Upper lobe of right lung (tissue), 1 donor: Measurements from ENCODE around the gene KCTD1. TPM values are rescaled to one million over a fixed set of nuclear protein-coding genes. Genes with fewer than 3 reads are reported as not detected.

ENCODE experiments used
- ATAC-seq: fragments of 200-7000 bp; cut with Tn5 transposase; one replicate; pipeline ENCODE4 v1.9.1; 2020; ENCODE audit warnings: mild to moderate bottlenecking, moderate library complexity
- DNase-seq: peaks from one replicate; pipeline ENCODE4 v3.0.0-alpha.2; 2020
- H3K27ac ChIP-seq: fragments of 200-600 bp; one replicate; pipeline ENCODE4 v1.8.0; 2022
- H3K27me3 ChIP-seq: fragments of 200-600 bp; one replicate; pipeline ENCODE4 v1.8.0; 2022; ENCODE audit warnings: mild to moderate bottlenecking
- H3K36me3 ChIP-seq: fragments of 200-600 bp; one replicate; pipeline ENCODE4 v1.8.0; 2022
- H3K4me1 ChIP-seq: fragments of 200-600 bp; one replicate; pipeline ENCODE4 v1.8.0; 2022
- H3K4me3 ChIP-seq: fragments of 200-600 bp; one replicate; pipeline ENCODE4 v1.8.0; 2022; ENCODE audit warnings: mild to moderate bottlenecking
- H3K9me3 ChIP-seq: fragments of 200-600 bp; one replicate; pipeline ENCODE4 v1.8.0; 2022
- intact Hi-C: fragments of 100-400 bp; cut with DNase I; formaldehyde crosslinking; loops from one replicate; pipeline ENCODE4 v1.11.0; 2022
- total RNA-seq: library from RNA; stranded (reverse); fragmentation: NEBNext Ultra II Directional; extraction: Animal tissue kit (Norgen Biotek cat#: 25700); gene quantifications from one replicate; pipeline ENCODE4 v1.2.1, GENCODE V29; 2021
- TF ChIP-seq, protein P1 (sequence below): fragments of 200-600 bp; IDR thresholded peaks from one replicate; pipeline ENCODE4 v1.8.0; 2022; ENCODE audit warnings: antibody characterized with exemption
- donor health status: DM: no; HTN: yes; CAD: no; lungs with severe emphysema.

Gene KCTD1
- total RNA-seq, 1 donor from 2014 or later: 9.8 TPM

DNA sequence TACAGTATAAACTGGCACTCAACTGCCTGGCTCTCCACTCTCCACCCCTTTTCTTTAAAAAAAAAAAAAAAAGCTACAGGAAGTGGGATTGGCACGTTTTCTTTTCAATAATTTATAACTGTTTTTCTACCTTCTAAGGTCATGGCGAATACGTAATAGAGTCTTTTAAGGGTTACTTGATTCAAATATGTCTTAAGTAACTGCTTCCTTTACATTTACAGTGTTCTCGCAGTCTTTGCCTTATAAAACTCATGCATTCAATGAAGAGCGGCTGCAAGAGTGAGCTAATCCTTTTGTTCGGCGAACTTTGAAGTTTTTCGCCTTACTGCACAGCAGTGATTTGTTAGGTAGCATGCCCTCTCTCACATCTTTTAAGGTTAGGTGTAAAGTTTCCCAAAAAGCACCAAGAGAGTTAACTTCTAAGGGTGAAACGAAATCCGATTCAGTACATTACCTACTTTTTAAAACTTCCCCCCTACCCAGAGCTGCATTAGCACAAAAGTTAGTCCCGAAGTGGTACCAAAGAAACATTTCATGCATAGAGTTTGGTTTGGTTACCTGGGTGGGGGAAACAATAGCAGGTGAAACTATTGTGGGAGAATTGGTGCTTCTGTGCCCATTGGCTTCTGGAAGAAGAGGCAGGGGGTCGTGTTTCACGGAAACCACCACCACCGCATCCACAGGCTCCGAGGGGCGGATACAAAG lies 2.0 kb downstream of the KCTD1 start:
- Histone ChIP-seq H3K27ac (no peak overlapping the region), H3K9me3 (no peaks in the 10 kb centered on the region), H3K36me3 (no peaks in the 10 kb centered on the region), H3K27me3 (peaks cover 14% of the 10 kb centered on the region), H3K4me1 (peaks cover 29% of the 10 kb centered on the region), H3K4me3 (no peak overlapping the region)
- DNase-seq (no peak), ATAC-seq (no peak)
- intact Hi-C loops: no loop called here
- TF ChIP-seq, protein P1, sequence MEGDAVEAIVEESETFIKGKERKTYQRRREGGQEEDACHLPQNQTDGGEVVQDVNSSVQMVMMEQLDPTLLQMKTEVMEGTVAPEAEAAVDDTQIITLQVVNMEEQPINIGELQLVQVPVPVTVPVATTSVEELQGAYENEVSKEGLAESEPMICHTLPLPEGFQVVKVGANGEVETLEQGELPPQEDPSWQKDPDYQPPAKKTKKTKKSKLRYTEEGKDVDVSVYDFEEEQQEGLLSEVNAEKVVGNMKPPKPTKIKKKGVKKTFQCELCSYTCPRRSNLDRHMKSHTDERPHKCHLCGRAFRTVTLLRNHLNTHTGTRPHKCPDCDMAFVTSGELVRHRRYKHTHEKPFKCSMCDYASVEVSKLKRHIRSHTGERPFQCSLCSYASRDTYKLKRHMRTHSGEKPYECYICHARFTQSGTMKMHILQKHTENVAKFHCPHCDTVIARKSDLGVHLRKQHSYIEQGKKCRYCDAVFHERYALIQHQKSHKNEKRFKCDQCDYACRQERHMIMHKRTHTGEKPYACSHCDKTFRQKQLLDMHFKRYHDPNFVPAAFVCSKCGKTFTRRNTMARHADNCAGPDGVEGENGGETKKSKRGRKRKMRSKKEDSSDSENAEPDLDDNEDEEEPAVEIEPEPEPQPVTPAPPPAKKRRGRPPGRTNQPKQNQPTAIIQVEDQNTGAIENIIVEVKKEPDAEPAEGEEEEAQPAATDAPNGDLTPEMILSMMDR: no peak

DNA sequence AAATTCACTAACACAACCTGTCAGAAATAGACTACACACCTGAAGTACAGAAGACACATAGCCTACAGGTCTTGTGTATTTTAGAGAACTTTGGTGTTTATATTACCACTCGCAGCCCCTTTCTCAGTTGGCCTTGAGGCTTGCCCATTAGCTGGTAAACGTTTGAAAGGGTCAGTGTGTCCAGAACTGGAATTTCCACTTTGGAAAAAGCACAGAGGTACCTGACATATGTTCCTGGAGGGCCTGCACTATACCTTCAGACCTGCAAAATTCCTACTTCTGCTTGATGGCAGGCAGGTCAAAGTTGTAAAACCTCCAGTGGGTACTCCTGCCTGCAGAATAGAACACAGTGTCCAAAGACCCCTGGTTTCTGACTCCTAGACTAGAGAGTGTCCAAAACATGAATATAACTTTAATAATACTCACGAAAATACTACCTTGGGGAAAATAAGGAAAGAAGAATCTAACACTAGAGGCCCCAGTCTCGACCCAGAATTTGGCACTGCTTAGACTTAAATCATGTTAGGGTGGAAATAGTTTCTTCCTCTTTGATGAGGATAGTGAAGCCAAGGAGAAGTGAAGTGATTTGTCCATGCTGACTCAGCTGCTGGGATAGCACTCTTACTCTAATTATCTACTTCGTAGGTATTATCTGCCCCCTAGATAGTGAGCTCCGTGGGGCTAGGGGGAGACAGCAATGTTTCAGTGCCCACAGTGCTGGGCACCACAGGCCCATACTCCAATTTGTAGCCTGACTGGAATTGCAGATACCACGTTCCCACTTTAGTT lies 2.8 kb downstream of the KCTD1 start:
- peaks cover 23% of the 10 kb centered on the region for H3K4me1 ChIP-seq
- no peaks in the 10 kb centered on the region for H3K36me3 ChIP-seq
- H3K27me3 ChIP-seq: peaks cover 6% of the 10 kb centered on the region
- H3K27ac ChIP-seq: no peak overlapping the region
- TF ChIP-seq, protein P1: no peak
- ATAC-seq (no peak), DNase-seq (no peak)
- H3K4me3 ChIP-seq: no peak overlapping the region
- intact Hi-C loops: no loop called here
- no peaks in the 10 kb centered on the region for H3K9me3 ChIP-seq

DNA sequence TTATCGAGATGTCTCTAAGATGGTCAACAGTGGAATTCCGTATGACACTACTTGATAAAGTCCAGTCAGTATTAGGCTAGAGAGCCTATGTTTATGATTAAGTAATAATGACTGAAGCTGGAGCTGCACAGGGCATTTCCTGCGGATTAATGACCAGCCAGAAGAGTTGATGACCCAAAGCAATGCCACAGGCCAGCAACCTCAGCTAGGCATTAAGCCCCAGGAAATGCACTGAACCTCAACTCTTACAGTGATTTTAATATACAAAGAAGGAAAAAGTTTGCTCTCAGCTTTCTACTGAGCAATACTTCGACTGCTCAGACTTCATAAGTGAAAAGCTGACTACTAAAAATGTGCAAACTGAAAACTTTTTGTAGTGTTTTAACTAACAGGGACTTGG lies 3.9 kb downstream of the KCTD1 start:
- ATAC-seq (no peak), DNase-seq (no peak)
- no peak overlapping the region for H3K4me3 ChIP-seq
- intact Hi-C loops: no loop called here
- TF ChIP-seq, protein P1: no peak
- H3K27me3 ChIP-seq: no peaks in the 10 kb centered on the region
- H3K36me3 ChIP-seq: no peaks in the 10 kb centered on the region
- no peaks in the 10 kb centered on the region for H3K9me3 ChIP-seq
- H3K27ac ChIP-seq: no peak overlapping the region
- peaks cover 17% of the 10 kb centered on the region for H3K4me1 ChIP-seq

DNA sequence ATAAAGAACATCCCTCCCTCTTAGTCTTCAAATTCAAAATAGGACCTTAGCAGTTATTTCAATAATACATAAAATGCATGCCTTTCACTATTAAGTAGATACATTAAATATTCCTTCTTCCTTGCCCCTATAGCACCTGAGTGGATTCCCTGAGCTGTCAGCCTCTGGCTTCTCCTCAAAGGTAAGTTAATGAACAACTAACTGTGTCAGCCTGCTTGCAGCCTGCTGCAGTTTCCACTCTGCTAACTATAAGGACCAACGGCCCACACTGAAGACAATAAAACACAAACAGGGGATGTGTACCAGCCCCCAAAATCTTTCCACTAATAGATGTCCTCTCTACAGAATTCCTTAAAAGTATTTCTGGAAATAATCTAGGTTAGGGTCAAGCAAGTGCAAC lies 5.0 kb downstream of the KCTD1 start:
- ATAC-seq: no peak
- intact Hi-C loops: no loop called here

DNA sequence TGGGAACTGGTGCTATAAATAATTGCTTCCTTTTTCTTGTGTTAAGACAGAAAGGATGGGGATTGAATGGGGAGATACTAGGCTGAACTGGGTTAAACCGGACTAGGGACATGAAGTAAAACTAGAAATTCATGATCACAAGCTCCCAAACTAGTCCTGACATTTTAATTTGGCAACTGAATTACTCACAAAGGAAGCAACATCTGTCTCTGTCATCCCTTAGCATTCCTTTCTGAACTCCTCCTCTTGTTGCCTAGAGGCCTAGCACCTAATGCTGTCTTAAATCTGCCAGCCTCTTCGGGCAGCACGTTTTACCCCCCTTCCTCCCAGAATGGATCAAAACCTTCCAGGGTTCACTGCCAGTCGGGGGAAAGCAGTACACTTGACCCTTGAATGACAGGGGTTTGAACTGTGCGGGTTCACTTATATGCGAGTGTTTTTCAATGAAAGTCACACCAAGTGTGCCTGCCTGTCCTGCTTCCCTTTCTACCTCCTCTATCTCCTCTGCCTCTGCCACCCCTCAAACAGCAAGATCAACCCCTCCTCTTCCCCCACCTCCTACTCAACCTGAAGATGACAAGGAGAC lies 8.2 kb downstream of the KCTD1 start:
- intact Hi-C loops: no loop called here
- TF ChIP-seq, protein P1: no peak
- ATAC-seq: no peak
- DNase-seq: no peak
- no peak overlapping the region for H3K27ac ChIP-seq
- H3K4me1 ChIP-seq: peaks cover 4% of the 10 kb centered on the region
- no peaks in the 10 kb centered on the region for H3K36me3 ChIP-seq
- no peaks in the 10 kb centered on the region for H3K27me3 ChIP-seq
- no peaks in the 10 kb centered on the region for H3K9me3 ChIP-seq
- H3K4me3 ChIP-seq: no peak overlapping the region

More for the DNA sequence above, 5.0 kb downstream of the KCTD1 start:
- Histone ChIP-seq H3K4me1 (peaks cover 15% of the 10 kb centered on the region), H3K4me3 (no peak overlapping the region), H3K27ac (no peak overlapping the region), H3K36me3 (no peaks in the 10 kb centered on the region), H3K27me3 (no peaks in the 10 kb centered on the region), H3K9me3 (no peaks in the 10 kb centered on the region)
- no peak for DNase-seq
- TF ChIP-seq, protein P1: no peak
